Epithelial cell of esophagus (primary cell): ENCODE results near the gene VWA2.

Source experiments
- DNase-seq: peaks from one replicate; pipeline ENCODE4 v3.0.0; 2010; ENCODE audit warnings: low read depth
- H3K4me3 ChIP-seq: 2 replicates; pipeline ENCODE4 v1.5.1; 2011; ENCODE audit warnings: mild to moderate bottlenecking, low read length, control low read depth
- TF ChIP-seq, protein P1 (sequence below): IDR thresholded peaks from 2 replicates; pipeline ENCODE4 v1.5.1; 2011; ENCODE audit warnings: low read depth, mild to moderate bottlenecking, low read length, control low read depth, inconsistent platforms; ENCODE audit not compliant: insufficient read depth; ENCODE audit errors: missing control alignments

Gene VWA2

DNA sequence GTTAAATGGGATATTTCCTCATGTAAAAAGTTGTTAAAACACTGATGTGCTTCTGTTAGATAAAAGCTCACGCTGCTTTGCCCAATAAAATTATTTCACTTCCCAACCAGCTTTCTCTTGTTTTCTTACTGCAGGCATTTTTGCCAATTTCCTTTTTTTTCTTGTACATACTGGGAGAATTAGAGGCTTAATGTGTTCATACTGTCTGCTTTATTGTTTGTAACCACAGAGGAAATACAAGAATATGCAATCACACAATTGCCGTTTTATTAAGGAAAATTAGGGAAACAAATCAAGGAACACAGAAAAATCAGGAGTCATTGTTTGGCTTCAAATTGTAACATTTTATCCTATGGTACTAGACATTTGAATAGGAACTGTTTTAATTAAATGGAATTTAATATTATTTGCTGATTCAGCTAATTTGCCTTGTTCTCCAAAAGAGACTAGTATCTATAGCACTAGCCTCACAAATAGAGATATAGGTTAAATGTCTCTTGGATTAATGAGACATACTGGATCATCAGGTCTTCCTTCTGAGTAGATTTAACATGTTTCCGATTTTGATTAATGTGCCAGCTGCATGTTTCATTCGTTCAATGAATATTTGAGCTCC lies 6.4 kb upstream of the VWA2 start:
- DNase-seq: no peak
- H3K4me3 ChIP-seq: no peak overlapping the region
- TF ChIP-seq, protein P1, sequence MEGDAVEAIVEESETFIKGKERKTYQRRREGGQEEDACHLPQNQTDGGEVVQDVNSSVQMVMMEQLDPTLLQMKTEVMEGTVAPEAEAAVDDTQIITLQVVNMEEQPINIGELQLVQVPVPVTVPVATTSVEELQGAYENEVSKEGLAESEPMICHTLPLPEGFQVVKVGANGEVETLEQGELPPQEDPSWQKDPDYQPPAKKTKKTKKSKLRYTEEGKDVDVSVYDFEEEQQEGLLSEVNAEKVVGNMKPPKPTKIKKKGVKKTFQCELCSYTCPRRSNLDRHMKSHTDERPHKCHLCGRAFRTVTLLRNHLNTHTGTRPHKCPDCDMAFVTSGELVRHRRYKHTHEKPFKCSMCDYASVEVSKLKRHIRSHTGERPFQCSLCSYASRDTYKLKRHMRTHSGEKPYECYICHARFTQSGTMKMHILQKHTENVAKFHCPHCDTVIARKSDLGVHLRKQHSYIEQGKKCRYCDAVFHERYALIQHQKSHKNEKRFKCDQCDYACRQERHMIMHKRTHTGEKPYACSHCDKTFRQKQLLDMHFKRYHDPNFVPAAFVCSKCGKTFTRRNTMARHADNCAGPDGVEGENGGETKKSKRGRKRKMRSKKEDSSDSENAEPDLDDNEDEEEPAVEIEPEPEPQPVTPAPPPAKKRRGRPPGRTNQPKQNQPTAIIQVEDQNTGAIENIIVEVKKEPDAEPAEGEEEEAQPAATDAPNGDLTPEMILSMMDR: no peak

DNA sequence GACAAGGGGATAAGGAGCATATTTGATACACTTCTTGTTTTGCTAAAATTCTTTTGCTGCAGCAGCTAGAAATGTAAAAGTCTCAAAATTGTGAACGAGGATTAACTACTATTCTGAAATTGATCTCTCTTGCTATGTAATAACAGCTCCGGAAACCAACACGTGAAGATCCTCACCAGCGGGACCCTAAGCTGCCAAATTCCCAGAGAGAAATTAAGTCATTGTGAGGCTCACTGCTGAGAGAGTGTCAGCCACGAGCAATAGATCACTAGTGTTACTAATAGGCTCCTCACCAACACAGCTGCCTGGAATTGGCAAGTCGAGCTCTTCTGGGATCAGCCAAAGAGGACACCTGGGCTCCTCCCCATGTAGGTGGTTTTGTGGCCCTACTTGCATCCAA lies 5.6 kb upstream of the VWA2 start:
- TF ChIP-seq, protein P1: no peak
- no peak for DNase-seq
- H3K4me3 ChIP-seq: no peak overlapping the region

DNA sequence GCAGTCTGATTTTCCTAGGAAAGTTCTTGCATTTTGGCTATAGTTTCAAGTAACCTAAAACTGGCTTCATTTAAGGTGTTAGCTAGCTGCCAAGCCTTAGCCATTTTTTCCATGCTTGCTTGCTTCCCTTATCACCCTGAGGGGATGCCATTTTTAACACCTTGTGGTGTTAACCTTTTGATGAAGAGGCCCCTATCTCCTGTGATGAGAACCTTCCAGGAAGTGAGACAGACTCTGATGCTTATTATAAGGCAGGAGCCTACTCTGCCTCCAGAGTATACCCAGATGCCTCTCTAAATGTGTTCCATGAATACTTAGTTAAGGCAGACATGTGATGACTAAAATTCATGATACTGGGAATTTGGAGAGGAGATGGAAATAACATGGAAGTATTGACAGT lies 4.9 kb upstream of the VWA2 start:
- no peak for DNase-seq
- TF ChIP-seq, protein P1: no peak
- H3K4me3 ChIP-seq: no peak overlapping the region

DNA sequence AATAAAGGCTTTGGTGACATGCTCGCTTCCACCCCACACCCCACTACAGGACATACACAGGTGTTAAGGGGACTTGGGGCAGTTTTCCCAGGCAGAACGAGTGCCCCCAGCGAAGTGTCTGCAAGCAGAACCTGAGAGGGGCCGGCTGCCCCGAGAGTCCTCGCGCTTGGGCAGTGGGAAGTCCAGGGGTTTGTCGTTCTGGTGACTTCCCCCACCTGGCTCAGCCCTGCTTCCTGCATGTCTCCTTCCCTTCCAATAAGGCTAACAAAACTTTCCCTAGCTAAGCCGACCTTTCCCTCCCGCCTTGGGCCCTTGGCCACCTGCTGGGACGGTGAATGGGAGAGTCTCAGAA lies 916 bp downstream of the VWA2 start:
- TF ChIP-seq, protein P1: no peak
- DNase-seq: no peak
- H3K4me3 ChIP-seq: peak overlapping the region; percentile 44

DNA sequence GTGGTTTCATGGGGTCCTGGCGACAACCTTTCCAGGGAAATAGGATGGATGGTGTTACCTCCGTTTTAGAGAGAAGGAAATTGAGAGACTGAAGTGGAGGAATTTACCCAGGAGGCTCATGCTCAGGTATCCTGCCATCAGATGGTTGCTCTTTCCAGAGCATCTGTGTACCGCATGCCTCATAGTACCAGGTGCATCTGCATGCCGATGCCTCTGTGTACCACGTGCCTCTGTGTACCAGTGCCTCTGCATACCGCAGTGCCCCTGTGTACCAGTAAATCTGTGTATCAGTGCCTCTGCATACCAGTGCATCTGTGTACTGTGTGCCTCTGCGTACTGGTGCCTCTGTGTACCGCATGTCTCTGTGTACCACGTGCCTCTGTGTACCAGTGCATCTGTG lies 3.2 kb downstream of the VWA2 start:
- no peak overlapping the region for H3K4me3 ChIP-seq
- TF ChIP-seq, protein P1: no peak
- DNase-seq: no peak

DNA sequence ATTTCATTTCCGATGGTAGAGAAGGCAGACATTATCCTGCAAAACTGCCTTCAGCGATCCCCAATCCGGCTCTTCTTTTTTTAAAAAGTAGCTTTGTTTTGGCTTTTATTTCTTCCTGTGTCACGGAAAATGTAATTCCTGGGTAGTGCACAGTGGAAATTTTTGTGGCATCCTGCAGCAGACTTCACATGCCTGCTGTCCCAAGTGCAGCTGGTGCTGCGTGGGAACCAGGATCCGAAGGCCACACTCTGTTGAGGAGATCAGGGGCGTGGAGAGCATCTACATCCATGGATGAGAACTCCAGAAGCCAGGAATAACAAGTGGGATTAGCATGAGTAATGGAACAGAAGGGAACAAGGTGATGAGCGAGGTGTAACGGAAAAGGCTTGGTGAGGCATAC lies 4.6 kb downstream of the VWA2 start:
- no peak overlapping the region for H3K4me3 ChIP-seq
- no peak for DNase-seq
- TF ChIP-seq, protein P1: no peak

DNA sequence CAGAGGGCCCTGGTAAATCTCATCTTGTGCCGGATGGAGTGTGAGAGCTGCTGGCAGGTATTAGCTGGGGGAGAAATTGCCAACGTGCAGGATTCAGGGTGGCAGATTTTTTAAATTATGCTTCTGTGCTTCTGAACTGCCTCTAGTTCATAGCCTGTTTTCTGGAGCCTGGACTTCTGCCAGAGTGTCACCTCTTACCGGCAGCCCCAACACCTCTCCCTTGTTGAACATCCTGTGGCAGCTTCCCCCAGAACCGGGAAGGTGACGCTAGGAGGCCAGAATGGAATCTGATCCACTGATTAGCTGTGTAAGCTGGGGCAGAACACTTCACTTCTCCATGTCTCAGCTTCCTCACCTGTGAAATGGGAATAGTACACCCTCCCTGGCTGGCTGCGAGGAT lies 5.1 kb downstream of the VWA2 start:
- no peak for DNase-seq
- H3K4me3 ChIP-seq: no peak overlapping the region
- TF ChIP-seq, protein P1: no peak
